ENCODE data around the gene LINGO3.

Gene LINGO3

DNA sequence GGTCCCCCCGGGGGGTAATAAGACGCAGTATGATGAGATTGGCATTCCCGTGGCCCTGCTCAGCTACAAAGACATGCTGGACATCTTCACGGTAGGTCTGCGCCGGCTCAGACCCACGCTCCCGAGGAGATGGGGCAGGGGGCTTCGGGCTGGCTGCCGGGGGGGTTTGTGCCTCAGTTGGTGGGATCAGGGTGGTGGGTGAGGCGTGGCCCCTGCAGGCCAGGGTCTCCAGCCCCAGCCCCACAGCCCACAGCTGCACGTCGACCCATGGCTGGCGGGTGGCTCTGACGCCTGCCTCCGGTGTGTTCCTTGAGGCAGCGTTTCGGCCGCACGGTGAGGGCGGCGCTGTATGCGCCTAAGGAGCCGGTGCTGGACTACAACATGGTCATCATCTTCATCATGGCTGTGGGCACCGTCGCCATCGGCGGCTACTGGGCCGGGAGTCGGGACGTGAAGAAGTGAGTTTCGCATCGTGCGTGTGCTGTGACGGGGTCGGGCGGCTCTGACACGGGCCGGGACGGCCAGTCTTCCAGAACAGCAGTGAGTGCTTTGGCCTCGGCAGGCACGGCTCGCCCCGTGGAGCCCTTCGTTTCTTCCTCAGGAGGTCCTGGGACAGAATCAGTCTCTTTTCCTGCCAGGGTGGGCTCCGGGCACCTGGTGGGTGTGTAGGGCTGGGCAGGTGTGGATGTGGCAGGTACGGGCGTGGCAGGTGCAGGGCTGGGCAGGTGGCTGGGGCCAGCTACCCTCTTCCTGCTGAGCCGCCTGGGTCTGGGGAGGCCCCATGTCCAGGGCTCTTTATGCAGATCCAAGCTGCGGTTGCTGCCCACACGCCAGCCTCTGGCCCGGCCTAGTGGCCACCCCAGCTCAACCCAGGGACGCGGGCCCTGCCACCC, 31.0 kb upstream of the LINGO3 start:
- no peak for DNase-seq

DNA sequence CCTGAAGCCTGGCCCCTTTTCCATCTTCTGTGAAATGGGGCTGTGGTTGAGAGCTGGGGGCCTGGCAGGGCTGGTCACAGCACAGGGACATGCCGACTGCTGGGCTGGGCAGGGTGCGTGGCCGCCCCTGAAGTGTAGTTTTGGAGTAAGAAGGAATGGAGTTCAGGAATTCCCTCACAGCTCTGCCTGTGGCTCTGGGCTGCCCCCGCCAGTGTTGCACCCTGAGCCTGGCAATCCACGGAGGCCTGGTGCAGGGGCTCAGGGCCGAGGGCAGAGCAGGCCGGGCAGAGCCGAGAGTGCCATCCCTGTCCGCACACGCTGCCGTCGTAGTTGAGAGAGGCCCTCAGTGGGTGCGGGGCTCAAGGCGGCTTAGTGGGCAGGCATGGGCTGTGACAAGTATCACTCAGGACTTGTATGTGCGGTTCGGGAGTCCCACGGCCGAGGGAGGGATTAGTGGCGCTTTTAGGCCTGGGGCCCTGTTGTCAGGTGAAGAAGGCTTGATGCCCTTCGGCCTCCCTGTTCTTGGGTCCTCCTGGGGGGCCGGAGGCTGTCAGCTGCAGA, 30.2 kb upstream of the LINGO3 start:
- DNase-seq = no peak

DNA sequence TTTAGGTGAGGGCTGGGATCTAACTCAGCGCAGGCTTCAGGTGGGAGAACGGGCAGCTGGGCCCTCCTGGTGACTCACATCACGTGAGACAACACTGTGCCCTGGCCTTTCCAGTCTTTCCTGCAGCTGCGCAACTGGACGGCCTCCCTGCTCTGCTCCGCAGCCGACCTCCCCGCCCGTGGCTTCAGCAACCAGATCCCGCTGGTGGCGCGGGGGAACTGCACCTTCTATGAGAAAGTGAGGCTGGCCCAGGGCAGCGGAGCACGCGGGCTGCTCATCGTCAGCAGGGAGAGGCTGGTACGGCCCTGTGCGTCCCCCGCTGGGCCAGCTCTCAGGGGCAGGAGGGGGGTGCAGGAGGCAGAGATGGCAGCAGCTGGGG, 29.4 kb upstream of the LINGO3 start:
- no peak for DNase-seq

DNA sequence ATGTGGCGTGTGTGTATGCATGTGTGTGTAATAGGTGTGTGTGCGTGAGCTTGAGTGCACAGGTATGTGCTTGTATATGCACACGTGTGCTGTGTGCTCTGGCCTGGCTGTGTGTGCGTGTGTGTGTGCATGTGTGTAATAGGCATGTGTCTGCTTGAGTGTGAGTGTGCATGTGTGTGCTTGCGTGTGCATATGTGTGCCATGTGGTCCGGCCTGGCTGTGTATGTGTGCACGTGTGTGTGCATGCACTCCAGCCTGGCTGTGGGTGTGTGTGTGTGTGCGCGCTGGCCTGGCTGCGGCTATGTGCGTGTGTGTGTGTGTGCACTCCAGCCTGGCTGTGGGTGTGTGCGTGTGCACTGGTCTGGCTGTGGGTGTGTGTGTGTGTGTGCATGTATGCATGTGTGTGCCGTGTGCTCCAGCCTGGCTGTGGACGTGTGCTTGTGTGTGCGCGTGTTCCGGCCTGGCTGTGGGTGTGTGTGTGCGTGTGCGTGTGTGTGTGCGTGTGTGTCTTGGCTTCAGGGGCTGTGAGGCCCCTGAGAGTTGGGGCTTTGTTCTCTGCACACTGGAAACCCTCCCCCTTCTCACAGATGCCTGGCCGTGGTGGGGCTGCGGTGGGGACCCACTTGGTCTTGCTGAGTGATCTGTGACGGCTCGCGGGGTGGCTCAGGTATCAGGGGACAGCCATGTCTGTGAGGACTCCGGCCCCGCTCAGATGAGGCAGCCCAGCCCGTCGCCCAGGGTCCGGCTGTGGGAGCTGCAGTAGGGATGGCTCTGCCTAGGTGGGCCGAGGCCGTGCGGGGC, 28.8 kb upstream of the LINGO3 start:
- DNase-seq = no peak

DNA sequence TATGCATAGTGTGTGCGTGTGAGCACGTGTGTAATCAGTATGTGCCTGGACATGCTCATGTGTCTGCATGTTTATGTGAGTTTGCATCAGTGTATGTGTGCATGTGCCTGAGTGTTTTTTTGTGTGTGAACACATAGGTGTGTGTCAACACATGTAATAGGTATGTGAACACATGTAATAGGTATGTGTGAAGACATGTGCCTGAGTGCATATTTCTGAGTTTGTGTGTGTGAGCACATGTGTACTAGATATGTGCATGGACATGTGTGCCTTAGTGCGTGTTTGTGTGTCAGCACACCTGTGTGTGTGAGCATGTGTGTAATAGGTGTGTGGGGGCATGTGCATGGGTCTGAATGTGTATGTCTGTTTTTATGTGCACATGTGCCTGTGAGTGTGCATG, 27.9 kb upstream of the LINGO3 start:
- no peak for DNase-seq

DNA sequence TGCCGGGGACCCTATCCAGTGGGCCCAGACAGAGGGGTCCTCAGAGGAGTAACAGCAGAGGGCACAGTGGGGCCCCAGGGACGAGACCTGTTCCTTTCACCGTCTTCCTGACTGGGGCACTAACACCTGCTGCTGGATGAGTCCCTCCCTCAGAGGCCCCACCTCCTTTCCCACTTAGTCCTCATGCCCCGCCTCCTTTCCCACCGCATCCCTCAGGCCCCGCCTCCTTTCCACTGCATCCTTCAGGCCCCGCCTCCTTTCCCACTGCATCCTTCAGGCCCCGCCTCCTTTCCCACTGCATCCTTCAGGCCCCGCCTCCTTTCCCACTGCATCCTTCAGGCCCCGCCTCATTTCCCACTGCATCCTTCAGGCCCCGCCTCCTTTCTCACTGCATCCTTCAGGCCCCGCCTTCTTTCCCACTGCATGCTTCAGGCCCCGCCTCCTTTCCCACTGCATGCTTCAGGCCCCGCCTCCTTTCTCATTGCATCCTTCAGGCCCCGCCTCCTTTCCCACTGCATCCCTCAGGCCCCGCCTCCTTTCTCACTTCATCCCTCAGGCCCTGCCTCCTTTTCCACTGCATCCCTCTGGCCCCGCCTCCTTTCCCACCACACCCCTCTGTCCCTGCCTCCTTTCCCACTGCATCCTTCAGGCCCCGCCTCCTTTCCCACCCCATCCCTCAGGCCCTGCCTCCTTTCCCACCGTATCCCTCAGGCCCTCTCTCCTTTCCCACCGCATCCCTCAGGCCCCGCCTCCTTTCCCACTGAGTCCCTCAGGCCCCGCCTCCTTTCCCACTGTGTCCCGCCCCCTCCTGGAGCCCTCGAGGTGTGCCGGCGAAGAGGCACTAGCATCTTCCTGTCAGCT, 27.3 kb upstream of the LINGO3 start:
- DNase-seq = no peak

DNA sequence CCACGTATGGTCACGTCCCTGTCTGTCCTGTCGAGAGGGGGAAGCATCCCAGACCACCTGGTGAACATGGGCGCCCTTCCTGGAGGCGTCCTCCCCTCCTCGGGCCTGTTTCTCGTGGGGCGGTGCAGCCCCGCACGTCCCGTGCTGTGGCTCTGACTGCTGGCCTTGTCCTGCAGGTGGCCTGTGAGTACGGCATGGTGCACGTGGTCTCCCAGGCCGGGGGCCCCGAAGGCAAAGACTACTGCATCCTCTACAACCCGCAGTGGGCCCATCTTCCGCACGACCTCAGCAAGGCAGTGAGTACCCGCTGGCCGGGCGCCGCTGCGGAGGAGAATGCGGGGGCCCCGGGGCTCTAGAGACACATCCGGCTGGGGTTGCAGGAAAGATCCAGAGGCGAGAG, 26.5 kb upstream of the LINGO3 start:
- no peak for DNase-seq

DNA sequence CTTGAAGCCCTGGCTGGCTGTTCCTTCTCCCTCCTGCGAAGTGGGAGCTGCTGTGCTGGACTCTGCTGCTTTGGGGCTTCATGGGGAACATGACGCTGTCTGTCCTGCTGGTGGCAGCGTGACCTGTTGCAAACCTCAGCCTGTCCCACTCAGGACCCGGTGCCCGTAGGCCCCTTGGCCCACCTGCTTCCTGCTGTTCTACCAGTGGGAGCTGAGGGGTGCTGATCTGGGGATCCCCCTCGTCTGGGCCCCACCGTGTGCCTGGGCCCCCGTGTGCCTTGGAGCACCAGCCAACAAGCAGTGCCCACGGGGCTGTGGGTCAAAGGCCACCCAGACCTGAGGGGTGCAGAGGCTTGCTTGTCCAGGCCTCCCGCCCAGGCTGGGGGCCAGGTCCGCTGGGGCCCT, 25.9 kb upstream of the LINGO3 start:
- no peak for DNase-seq

DNA sequence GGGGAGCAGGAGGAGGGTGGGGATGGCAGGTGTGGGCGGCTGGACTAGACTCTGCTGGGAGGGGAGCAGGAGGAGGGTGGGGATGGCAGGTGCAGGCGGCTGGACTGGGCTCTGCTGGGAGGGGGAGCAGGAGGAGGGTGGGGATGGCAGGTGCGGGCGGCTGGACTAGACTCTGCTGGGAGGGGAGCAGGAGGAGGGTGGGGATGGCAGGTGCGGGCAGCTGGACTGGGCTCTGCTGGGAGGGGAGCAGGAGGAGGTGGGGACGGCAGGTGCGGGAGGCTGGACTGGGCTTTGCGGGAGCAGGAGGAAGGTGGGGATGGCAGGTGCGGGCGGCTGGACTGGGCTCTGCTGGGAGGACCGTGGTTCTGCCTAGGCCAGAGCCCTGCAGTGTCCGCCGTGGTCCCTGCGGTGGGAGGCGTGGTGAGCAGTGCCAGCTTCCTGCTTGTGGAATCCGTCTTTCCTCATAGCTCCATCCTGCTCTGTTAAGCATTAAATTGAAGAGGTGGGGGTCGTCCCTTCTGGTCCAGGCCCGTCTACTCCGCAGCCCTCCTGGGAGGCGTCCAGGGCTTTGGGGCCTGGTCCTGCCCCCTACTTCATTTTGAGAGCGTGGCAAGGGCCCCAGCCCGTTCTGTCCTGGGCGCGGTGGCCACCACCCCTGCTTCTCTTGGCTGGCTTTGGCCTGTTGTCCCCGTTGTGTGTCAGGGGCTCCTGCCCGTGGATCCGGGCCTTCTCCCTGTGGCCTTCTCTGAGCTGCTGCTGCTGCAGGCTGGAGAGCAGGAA, 25.3 kb upstream of the LINGO3 start:
- DNase-seq = no peak

DNA sequence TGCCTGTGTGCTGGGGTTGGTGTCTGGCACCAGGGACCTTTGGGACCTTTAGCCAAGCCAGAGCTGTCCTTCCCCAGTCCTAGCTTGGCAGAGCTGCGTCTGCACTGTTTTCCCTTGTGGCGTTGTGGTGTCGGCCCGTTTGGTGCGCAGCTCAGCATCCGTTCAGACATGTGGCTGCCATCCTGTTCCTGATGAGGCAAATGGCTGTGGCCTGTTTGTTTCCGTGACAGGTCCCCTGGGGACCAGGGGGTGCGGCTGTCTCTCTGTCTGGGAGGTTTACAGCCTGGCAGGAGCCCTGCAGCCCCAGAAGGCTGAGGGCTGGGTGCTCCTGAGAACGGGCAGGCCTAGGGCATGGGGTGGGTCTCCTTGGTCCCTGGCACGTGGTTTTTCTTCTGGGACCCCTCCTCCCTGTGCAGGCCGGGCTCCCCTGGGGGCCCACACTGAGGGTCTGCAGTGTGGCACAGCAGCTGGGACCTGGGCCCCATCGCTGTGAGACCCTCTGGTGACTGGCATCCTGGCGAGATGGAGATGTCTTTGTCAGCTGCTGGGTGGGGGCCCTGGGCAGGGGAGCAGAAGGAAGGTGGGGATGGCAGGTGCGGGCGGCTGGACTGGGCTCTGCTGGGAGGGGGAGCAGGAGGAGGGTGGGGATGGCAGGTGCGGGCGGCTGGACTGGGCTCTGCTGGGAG, 24.5 kb upstream of the LINGO3 start:
- DNase-seq = no peak

DNA sequence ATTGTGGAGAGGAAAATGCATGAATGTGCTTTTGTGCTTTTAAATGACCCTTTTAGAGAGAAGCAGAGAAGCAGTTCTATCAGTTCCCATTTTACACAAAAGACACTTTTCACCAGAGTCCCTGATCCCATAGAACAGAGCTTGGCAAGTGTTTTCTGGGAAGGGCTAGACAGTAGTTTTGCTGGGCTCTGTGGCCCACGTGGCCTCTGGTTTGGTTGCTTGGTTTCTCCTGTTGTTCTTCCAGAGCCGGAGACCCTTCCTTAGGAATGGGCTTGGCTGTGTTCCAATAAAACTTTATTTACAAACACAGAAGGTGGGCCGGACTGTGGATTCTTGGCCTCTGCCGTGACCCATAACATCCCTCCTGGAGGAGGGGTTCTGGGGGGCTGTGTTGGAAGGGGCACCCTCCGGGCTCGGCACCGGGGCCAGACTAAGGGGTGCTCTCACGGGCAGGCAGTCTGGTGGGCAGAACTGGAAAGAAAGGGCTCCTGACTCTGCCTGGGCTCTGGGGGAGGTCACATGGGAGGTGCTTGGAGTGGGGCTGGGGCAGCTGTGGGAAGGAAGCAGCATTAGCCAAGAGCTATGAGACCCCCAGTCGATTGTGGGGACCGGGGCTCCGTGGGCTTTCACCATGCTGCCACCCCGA, 23.8 kb upstream of the LINGO3 start:
- DNase-seq = no peak

DNA sequence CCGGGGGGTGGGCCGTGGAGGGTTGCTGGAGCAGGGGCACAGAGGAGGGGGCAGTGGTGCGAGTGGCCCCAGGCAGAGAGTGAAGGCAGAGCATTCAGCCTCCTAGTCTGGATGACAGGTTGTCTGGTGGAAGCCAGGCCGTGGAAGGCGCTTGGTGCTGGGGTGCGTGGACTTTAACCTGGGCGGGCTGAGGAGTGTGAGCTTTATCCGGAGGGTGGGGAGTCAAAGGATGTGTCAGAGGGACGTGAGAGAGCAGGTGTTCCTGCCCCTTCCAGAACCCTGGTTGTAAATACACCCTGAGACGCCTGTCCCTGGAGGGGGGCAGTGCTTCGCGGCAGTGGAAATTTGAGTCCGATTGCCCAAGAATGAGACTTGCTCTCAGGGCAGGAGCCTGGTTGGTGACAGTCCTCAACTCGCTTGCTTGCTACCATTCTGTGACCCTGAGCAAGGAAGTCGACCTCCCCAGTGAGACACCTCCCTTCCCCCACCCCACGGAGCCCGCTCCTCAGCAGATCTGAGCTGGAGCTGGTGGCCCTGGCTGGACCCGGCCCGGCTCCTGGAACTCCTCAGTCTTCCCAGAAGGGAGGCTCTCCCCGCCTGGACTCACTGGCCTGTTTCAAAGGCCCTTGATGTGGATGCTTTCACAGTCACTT, 22.8 kb upstream of the LINGO3 start:
- DNase-seq = no peak

DNA sequence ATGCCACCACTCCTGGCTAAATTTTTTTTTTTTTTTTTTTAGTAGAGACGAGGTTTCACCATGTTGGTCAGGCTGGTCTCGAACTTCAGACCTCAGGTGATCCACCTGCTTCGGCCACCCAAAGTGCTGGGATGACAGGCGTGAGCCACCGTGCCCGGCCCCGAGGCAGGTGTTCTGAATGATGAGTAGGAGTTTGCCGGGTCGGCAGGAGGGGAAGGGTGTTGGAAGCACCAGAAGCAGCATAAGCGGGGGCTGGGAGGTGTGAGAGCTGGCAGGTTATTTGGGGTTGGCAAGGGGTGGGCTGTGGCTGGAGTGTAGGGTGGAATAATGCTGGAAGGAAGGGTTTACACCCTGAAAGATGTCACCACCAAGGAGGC, 22.3 kb upstream of the LINGO3 start:
- DNase-seq = no peak

DNA sequence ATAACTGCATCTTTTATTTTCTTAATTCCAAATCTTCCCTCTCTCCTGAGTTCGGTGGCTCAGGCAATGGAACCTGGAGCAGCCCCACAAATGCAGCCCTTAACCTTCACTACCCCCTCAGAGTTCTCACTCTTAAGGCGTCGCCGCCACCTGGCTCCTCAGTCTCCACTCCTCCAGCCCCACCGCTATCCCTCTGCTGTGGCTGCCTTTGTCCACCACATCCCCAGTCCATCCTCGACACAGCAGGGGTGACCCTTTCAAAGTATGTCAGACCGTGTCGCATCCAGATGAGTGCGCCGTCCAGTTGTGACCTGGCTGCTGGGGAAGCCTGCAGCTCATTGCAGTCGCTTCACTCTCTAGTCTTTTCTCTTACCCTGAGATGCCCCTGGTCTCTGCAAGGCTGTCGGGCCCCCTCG, 21.6 kb upstream of the LINGO3 start:
- no peak for DNase-seq

DNA sequence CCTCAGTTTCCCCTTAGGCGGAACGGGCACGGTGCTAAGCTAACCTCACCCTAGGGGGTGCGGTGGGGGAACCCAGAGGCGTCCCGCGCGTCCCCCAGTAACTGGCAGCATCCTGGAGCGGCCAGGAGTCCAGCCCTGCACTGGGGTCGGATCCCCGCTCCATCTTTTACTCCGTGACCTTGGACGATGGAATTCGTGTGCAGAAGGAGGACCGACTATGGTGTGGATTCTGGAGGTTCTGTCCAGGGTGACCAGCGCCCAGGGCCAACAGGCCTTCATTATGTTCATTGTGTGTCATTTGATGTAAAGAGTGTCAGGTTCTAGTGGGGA, 21.2 kb upstream of the LINGO3 start:
- no peak for DNase-seq

DNA sequence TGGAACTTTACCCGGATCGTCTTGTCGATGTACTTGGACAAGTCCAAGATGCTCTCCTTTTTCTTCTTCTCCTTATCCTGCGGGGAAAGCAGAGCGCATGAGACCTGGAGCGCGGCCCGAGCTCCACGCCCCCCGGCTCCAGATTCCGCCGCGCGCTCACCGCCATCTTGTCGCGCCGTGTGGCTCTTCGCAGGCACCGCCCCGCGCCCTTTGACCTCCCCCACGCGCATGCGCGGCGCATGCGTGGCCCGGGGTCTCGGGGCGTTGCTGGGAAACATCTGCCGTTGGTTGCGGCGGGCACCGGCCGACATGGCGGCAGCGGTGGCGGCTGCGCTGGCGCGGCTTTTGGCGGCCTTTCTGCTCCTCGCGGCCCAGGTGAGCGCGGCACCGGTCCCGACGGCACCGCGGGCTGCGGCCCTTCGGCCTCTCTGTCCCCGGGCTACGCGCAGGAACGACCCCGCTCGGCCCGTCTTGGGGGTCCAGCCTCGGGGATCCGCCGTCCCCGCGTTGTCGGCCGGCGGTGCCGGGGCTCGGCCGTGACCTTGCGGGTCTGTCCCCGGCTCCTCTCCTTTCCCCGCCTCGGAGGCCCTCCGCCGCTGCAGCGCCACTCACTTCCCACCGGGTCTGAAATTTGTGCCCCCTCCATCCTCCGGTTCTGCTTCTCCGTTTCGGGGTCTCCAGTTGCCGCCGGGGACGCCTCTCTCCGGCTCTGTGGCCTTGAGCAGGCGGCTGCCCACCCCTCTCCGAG, 20.6 kb upstream of the LINGO3 start, which contains the start of the genes LSM7 and SPPL2B:
LSM7 (minus strand) TSS at position 186 of the 748 bp plus-strand sequence; CDS start at position 166, 20 bp downstream.
SPPL2B (plus strand) TSS at position 284 of the 748 bp plus-strand sequence; CDS start at position 310, 26 bp downstream.
- DNase-seq = peak; percentile 72

DNA sequence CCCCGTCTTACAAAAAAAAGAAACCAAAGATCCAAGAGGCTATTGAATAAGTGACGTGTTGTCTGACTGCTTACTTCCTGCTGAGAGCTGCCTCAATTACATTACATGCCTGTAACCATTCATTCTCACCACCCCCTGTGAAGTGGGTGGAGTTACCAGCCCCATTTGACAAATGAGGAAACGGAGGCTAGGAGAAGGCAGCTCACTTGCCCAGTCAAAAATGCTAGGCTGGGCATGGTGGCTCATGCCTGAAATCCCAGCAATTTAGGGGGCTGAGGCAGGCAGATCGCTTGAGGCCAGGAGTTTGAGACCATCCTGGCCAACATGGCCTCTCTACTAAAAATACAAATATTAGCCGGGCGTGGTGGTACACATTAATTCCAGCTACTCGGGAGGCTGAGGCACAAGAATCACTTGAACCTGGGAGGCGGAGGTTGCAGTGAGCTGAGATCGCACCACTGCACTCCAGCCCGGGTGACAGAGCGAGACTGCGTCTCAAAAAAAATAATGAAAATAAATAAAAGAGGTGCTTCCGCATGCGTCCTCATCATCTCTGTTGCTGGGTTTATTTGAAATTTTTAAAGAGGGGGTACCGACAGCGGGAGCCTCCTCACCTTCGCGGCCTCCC, 19.9 kb upstream of the LINGO3 start:
- no peak for DNase-seq

DNA sequence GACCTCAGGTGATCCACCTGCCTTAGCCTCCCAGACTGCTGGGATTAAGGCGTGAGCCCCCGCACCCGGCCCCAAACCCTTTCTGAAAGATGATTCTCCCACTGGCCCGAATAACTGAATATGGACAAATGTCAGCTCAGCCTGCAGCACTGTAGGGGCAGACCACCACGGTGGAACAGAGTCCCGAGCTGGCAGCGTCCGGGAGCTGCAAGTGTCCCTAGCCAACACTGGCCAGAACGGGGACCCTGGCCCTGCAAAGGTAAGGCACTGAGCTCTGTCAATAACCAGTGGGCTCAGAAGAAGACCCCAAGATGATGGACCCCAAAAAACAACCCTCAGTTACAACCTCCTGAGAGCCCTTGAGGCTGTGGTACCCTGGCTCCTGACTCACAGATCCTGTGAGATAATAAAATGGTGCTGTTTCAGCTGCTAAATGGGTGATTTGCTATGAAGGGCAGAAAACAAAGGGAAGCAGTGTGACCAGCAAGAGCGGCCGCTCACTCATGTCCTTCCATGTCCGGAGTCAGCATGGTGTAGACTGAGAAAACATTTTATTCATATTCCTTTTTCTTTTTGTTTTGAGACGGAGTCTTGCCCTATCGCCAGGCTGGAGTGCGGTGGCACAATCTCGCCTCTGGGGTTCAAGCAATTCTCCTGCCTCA, 18.9 kb upstream of the LINGO3 start:
- no peak for DNase-seq

Data from GOT3 (cell line).